Frontal cortex (tissue), 4 donors: ENCODE measurements around the gene DISP3. TPM values are rescaled to one million over a fixed set of nuclear protein-coding genes. Genes with fewer than 3 reads are reported as not detected.
A peak's percentile ranks its signal among the peaks of the same experiment; 100 is the strongest.

Experiments
- DNase-seq, 2 donors: peaks; one replicate each; pipeline ENCODE4 v3.0.0; 2012; ENCODE audit warnings: low spot score in 2 of 2
- FAIRE-seq: peaks from 2 replicates; lab custom pipeline; 2012; peaks lifted over from hg19 to GRCh38; lab: Jason Lieb, UNC
- total RNA-seq: library from RNA; depleted of rRNA; stranded (reverse); fragments of >200 nt; gene quantifications from one replicate; pipeline ENCODE4 v1.2.3, GENCODE V29; 2014
- donor health status: control.
- donor health status: control.
- donor health status: control.

Gene DISP3
- total RNA-seq, 1 donor from 2014 or later, result 12.2 TPM

GRCh38 chr1:11505591-11506538 is 26.9 kb downstream of the DISP3 start:
- FAIRE-seq, result peak; percentile 54
- no peak for DNase-seq

- DNase-seq (no peak), FAIRE-seq (no peak)
Observed at GRCh38 chr1:11507309-11507708, 28.4 kb downstream of the DISP3 start.

- DNase-seq (no peak), FAIRE-seq (no peak)
Observed at GRCh38 chr1:11513681-11514080, 34.7 kb downstream of the DISP3 start.

- DNase-seq, result no peak
- FAIRE-seq, result no peak
Observed at GRCh38 chr1:11514366-11514765, 35.4 kb downstream of the DISP3 start.

- DNase-seq (no peak), FAIRE-seq (no peak)
Observed at GRCh38 chr1:11515368-11516300, 36.7 kb downstream of the DISP3 start.

GRCh38 chr1:11516961-11517635 is 38.1 kb downstream of the DISP3 start:
- FAIRE-seq, result no peak
- DNase-seq, result no peak

- no peak for FAIRE-seq
- no peak for DNase-seq
Observed at GRCh38 chr1:11518016-11518701, 39.2 kb downstream of the DISP3 start.

- FAIRE-seq (no peak), DNase-seq (no peak)
Observed at GRCh38 chr1:11518791-11519628, 40.1 kb downstream of the DISP3 start.

GRCh38 chr1:11519629-11520031 is 40.7 kb downstream of the DISP3 start:
- FAIRE-seq (no peak), DNase-seq (no peak)

- FAIRE-seq (no peak), DNase-seq (no peak)
Observed at GRCh38 chr1:11520531-11521233, 41.7 kb downstream of the DISP3 start.

GRCh38 chr1:11521582-11522399 is 42.8 kb downstream of the DISP3 start:
- FAIRE-seq (no peak), DNase-seq (no peak)

- no peak for FAIRE-seq
- DNase-seq, result no peak
Observed at GRCh38 chr1:11522400-11523235, 43.7 kb downstream of the DISP3 start.

- FAIRE-seq (no peak), DNase-seq (no peak)
Observed at GRCh38 chr1:11523261-11523660, 44.3 kb downstream of the DISP3 start.

GRCh38 chr1:11523746-11524464 is 45.0 kb downstream of the DISP3 start:
- FAIRE-seq (no peak), DNase-seq (no peak)

GRCh38 chr1:11524465-11525150 is 45.7 kb downstream of the DISP3 start:
- FAIRE-seq, result no peak
- DNase-seq, result no peak
